Gastroesophageal sphincter (tissue), 4 donors: ENCODE measurements around the gene GMFB. TPM values are rescaled to one million over a fixed set of nuclear protein-coding genes. Genes with fewer than 3 reads are reported as not detected.

ENCODE experiments used
- ATAC-seq: fragments of 150-250 bp; one replicate; pipeline ENCODE4 v1.9.1; 2016; ENCODE audit warnings: mild to moderate bottlenecking, moderate library complexity
- H3K27ac ChIP-seq, 4 donors: fragments of 200-600 bp; sonication (generic) in 3 of 4; 1 replicate in 3 of 4; 2 replicates in 1 of 4; pipeline ENCODE4 v1.5.1; 2016 to 2019
- H3K27me3 ChIP-seq: fragments of 200-600 bp; sonication (generic); one replicate; pipeline ENCODE4 v1.5.1; 2019
- H3K36me3 ChIP-seq, 2 donors: fragments of 200-600 bp; sonication (generic); one replicate each; pipeline ENCODE4 v1.5.1; 2019; ENCODE audit warnings: control low read depth in 1 of 2
- H3K4me1 ChIP-seq, 3 donors: fragments of 200-600 bp; sonication (generic); 1 replicate in 2 of 3; 2 replicates in 1 of 3; pipeline ENCODE4 v1.5.1; 2016 to 2019; ENCODE audit warnings: control low read depth in 2 of 3
- H3K4me3 ChIP-seq, 2 donors: fragments of 200-600 bp; sonication (generic); one replicate each; pipeline ENCODE4 v1.5.1; 2019; ENCODE audit warnings: mild to moderate bottlenecking in 1 of 2, moderate library complexity in 1 of 2
- H3K9me3 ChIP-seq, 3 donors: fragments of 200-600 bp; sonication (generic); one replicate each; pipeline ENCODE4 v1.5.1; 2017 to 2019; ENCODE audit warnings: control low read depth in 2 of 3
- CTCF ChIP-seq, 4 experiments: fragments of 200-600 bp in 2 of 4; fragments of 450-650 bp in 2 of 4; sonication (generic) in 1 of 4; IDR thresholded peaks; one replicate each; pipeline ENCODE4 v1.5.1; 2017 to 2019; ENCODE audit warnings: antibody characterized with exemption in 4 of 4, mild to moderate bottlenecking in 2 of 4, moderate library complexity in 2 of 4
- EP300 ChIP-seq: sonication (generic); formaldehyde crosslinking; IDR thresholded peaks from one replicate; pipeline ENCODE4 v1.6.1; 2017; ENCODE audit warnings: antibody characterized with exemption, mild to moderate bottlenecking
- POLR2A ChIP-seq, 2 donors: fragments of 450-650 bp; IDR thresholded peaks; one replicate each; pipeline ENCODE4 v1.6.1; 2017; ENCODE audit warnings: antibody characterized with exemption in 2 of 2, mild to moderate bottlenecking in 2 of 2, moderate library complexity in 1 of 2
- POLR2AphosphoS5 ChIP-seq: sonication (generic); formaldehyde crosslinking; IDR thresholded peaks from one replicate; pipeline ENCODE4 v1.6.1; 2017; ENCODE audit warnings: antibody characterized with exemption
- WGBS, 2 donors: methylation state at CpG; one replicate each; pipeline ENCODE4 v1.1.5; 2018; ENCODE audit warnings: low coverage in 1 of 2; 5-methylcytosine and 5-hydroxymethylcytosine counted together
- total RNA-seq, 4 donors: library from RNA; depleted of rRNA; stranded (reverse); fragments of >200 nt; gene quantifications; one replicate each; pipeline ENCODE4 v1.1.0, GENCODE V29; 2016

GMFB gene
- total RNA-seq = 10 to 100 TPM; 40.0 to 43.7 (median 42.3) TPM

DNA sequence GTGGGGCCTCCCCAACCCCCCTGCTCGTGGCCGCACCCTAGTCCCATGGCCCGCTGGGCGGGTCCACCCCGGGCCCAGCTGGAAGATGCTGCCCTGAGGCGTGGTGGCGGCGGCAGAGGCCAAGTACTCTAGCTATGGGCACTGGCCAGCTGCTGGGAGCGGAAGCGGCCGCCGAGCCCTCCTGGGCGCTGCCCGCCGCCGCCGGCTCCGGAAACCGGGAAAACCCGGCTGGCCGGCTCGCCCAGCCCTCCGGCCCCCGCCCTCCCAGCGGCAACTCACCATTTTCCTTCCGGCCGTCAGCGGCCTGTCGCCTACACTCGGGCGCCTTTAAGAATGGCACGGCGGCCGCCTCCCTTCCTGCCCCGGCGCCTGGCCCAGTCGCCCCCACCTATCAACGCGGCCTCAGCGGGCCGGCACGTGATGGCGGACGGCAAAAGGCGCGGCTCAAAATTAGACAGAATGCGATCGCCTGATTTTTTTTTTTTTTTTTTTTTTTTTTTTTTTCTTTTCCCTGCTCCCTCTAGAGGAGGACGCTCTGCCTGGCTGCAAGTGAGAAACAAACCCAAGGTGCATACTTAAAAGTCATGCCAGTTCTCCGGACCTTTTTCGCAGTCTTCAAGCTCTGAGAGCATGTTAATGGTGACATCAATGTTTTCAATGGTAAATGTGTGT, at the start of gene GMFB:
Gene GMFB, minus strand, starts transcription at position 335 of the 672 bp plus-strand sequence. Its CDS starts 53 bp downstream, at position 282.
- ATAC-seq = peak; percentile 98
- no peaks in the 10 kb centered on the region for H3K36me3 ChIP-seq
- WGBS, 2 donors = 0 to 1% methylated on average over 3 to 20 of the region's 51 CpGs
- H3K27ac ChIP-seq = peak within 1 kb of the TSS; percentile 86 to 96 (median 94)
- TF ChIP-seq EP300 = no peak
- peak; percentile 77 to 83 for TF ChIP-seq POLR2A (IDR thresholded peaks at IDR 0.05)
- TF ChIP-seq POLR2AphosphoS5 = peak; percentile 85
- peak; percentile 17 to 62 (median 27) for TF ChIP-seq CTCF (IDR thresholded peaks at IDR 0.05)
- H3K9me3 ChIP-seq = no peaks in the 10 kb centered on the region
- H3K27me3 ChIP-seq = no peaks in the 10 kb centered on the region
- peak within 1 kb of the TSS; percentile 77 to 84 for H3K4me3 ChIP-seq
- H3K4me1 ChIP-seq = peaks cover 0 to 49% (median 8%) of the 10 kb centered on the region in 3 donors

DNA sequence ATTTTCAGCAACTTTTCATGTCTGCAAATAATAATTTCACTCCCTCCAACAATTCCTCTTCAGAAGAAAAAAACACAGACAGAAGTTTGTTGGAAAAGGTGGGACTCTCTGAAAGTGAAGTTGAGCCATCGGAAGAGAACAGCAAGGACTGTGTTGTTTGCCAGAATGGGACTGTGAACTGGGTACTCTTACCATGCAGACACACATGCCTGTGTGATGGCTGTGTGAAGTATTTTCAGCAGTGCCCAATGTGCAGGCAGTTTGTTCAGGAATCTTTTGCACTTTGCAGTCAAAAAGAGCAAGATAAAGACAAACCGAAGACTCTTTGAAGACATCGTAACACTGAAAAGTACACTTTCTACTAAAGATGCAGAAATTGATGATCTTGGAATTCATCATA, 49.3 kb upstream of the GMFB start:
- Histone ChIP-seq H3K36me3 (peaks cover 3 to 45% of the 10 kb centered on the region in 2 donors), H3K9me3 (no peaks in the 10 kb centered on the region), H3K4me3 (no peak overlapping the region), H3K27me3 (no peaks in the 10 kb centered on the region), H3K4me1 (no peaks in the 10 kb centered on the region), H3K27ac (no peak overlapping the region)
- WGBS, 2 donors = 68 to 89% methylated on average over 3 of the region's 3 CpGs
- ATAC-seq = no peak
- no peak for TF ChIP-seq CTCF (IDR thresholded peaks at IDR 0.05)
- TF ChIP-seq POLR2A (IDR thresholded peaks at IDR 0.05) = no peak
- no peak for TF ChIP-seq POLR2AphosphoS5

GRCh38 chr14:54537651-54538050, 48.9 kb upstream of the GMFB start:
- Histone ChIP-seq H3K36me3 (peaks cover 3 to 45% of the 10 kb centered on the region in 2 donors), H3K27ac (no peak overlapping the region), H3K4me1 (no peaks in the 10 kb centered on the region), H3K27me3 (no peaks in the 10 kb centered on the region), H3K4me3 (no peak overlapping the region), H3K9me3 (no peaks in the 10 kb centered on the region)
- TF ChIP-seq EP300 (no peak), POLR2A (IDR thresholded peaks at IDR 0.05) (no peak), CTCF (IDR thresholded peaks at IDR 0.05) (no peak), POLR2AphosphoS5 (no peak)
- 57 to 72% methylated on average over 2 of the region's 2 CpGs for WGBS, 2 donors
- no peak for ATAC-seq

GRCh38 chr14:54535646-54536045, 46.9 kb upstream of the GMFB start:
- no peak for ATAC-seq

More at GRCh38 chr14:54535646-54536045, 46.9 kb upstream of the GMFB start:
- H3K4me1 ChIP-seq = no peaks in the 10 kb centered on the region
- TF ChIP-seq POLR2AphosphoS5 (no peak), EP300 (no peak), POLR2A (IDR thresholded peaks at IDR 0.05) (no peak), CTCF (IDR thresholded peaks at IDR 0.05) (no peak)
- WGBS, 2 donors = 48 to 52% methylated on average over 2 of the region's 2 CpGs
- H3K36me3 ChIP-seq = peaks cover 3 to 44% of the 10 kb centered on the region in 2 donors
- H3K4me3 ChIP-seq = no peak overlapping the region
- no peak overlapping the region for H3K27ac ChIP-seq
- no peaks in the 10 kb centered on the region for H3K9me3 ChIP-seq
- H3K27me3 ChIP-seq = no peaks in the 10 kb centered on the region
